Measurements from ENCODE around the gene DOCK3.

Gene DOCK3

DNA sequence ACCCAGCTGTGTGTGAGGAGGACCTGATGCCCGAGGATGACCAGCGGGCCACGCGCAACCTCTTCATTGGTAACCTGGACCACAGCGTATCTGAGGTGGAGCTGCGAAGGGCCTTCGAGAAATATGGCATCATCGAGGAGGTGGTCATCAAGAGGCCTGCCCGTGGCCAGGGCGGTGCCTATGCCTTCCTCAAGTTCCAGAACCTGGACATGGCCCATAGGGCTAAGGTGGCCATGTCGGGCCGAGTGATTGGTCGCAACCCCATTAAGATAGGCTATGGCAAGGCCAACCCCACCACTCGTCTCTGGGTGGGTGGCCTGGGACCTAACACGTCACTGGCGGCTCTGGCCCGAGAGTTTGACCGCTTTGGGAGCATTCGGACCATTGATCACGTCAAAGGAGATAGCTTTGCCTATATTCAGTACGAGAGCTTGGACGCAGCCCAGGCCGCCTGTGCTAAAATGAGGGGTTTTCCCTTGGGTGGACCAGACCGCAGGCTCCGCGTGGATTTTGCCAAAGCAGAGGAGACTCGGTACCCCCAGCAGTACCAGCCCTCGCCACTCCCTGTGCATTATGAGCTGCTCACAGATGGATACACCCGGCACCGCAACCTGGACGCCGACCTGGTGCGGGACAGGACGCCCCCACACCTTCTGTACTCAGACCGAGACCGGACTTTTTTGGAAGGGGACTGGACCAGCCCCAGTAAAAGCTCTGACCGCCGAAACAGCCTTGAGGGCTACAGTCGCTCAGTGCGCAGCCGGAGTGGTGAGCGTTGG is 717.8 kb downstream of the DOCK3 start:
- no peak for FAIRE-seq

DNA sequence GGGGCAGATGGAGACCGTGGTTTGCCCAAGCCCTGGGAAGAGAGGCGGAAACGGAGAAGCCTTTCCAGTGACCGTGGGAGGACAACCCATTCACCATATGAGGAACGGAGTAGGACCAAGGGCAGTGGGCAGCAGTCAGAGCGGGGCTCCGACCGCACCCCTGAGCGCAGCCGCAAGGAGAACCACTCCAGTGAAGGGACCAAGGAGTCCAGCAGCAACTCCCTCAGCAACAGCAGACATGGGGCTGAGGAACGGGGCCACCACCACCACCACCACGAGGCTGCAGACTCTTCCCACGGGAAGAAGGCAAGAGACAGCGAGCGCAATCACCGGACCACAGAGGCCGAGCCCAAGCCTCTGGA is 718.4 kb downstream of the DOCK3 start:
- no peak for FAIRE-seq

DNA sequence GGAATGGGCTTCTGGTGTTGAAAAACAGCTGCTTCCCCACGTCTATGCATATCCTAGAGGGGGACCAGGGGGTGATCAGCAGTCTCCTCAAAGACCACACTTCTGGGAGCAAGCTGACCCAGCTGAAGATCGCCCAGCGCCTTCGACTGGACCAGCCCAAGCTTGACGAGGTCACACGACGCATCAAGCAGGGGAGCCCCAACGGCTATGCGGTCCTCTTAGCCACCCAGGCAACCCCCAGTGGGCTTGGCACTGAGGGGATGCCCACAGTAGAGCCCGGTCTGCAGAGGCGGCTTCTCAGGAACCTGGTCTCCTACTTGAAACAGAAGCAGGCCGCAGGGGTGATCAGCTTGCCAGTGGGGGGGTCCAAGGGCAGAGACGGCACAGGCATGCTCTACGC is 718.8 kb downstream of the DOCK3 start:
- FAIRE-seq = no peak

DNA sequence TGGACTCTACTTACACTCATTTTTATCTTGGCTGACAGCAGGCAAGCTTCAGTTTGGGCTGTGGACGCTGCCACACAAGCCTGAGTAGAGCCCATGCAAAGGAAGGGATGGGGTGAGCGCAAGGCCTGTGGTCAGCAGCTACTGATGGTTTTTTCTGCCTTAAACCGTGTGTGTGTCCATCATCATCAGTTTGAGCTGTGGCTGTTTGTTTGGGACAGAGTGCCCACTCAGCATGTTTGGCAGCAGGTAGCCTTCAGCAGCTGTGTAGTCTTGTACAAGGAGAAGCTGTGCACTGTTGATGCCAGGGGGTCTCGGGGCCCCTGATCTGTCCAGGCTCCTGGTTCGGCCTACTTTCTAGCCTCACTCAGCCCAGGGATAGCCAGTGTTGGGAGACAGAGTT is 719.8 kb downstream of the DOCK3 start:
- FAIRE-seq = no peak

DNA sequence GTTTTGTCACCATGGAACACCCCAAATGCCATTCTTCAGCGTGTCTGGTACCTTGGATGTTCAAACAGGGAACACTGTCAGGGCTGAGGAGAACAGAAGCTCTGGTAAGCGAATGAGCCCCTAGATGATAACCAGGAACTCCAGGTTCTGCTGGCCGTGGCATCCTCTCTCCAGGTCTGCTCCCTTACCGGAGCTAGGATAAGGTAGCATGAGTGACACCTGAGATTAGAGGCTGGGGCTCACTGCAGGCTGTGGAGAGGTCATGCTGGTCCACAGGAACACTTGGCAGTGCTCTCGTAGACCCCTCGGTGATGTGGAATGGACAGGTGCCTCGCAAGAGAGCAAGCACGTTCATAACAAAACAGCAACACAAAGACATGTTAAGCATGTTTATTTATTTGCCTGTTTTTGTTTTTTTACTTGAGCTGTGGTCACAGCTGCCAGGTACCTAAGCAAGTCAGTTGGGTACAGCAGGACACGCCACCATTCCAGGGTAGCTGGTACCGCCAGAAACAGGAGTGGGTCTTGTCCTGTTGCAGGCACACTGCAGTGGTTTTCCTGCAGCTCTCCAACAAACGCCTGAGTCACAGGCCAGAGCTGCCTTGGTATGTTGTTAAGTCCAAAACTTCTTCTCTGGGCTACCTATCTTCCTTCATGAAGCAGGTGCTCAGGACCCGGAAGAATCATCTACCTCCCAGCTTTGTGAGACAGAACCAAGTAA is 720.9 kb downstream of the DOCK3 start:
- no peak for FAIRE-seq

DNA sequence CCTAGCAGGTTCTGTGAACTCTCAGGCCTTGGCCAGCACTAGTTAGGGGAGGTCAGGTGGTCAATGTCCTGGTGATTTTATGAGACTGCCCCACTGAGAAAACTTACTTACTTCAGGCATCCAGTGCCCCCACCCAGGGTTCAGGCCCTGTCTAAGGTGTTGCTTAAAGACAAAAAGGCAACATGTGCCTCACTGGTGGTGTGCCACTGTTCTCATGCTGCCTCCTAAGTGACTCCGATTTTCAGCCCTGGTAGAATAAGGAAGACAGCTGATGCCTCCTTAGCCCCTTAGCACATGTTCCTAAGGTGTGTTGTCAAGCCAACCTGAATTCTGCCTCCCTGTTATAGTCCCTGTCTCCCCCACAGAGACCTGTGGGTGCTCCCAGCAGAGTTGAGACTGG is 721.7 kb downstream of the DOCK3 start:
- FAIRE-seq = no peak

DNA sequence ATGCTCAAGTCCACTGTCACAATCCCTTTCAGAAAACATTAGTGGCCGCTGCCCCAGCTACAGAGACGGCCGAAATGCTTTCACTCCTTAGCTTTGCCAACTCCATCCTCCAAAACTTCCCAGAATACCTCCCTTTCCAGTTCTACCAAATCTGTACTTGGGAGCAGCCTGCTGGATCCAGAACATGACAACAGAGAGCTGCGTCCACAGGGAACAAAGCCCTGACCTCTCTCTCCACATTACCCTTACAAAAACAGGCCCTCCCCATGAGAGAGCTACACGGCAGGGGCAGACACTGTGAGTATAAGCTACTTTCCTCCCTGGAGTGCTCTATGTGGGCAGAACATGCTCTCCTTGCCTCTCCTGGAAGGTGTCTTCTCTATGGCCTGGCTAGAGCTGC is 722.7 kb downstream of the DOCK3 start:
- FAIRE-seq = no peak

DNA sequence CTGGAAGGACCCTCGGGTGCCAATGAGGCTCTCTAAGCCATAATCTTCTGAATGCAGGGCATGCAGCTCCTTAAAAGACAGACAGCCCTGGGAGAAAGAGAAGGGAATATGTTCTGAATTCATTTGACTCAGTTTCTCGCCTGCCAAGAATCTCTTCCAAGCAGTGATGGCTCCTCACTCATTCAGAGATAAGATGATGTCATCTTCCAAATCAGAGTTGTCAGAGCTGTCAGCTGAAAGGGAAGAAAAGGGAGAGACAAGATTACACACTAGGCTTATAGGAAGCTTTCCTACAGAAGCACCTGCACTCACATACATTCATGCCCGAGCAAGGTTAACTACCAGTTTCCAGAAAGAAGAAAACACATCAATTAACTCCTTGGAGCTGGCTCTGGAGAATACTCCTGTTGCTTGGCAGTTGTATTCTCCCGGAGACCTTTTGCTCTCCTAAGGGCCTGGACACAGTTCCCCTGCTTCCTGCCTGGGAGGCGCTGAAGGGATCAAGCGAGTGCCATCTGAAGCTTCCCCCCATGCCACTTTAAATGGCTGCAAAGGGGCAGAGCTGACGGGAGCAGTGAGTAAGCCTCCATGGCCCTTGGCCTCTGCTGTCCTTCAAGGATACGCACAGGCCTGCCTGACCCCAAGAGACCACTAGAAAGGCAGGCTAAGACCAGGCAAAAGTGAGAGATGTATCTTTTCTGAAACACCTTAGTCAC is 724.0 kb downstream of the DOCK3 start:
- no peak for FAIRE-seq

DNA sequence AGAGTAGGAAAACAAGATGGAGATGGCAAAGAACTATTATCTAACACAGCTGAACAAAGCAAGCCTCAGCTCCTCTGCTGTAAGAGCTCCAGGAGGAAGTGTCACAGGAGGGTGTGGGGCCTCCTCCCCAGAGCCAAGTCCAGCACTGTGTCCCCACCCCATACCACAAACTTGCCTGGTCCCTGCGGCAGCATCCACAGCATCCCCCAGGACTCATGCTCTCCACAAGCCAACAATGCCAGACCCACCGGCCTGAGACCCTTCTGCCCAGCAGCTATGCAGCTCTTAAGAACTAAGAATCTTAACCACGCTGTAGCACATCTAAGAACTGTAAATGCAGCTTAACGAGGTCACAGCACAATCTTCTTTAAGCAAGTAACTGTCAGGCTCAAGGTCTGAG is 725.4 kb downstream of the DOCK3 start:
- no peak for FAIRE-seq

DNA sequence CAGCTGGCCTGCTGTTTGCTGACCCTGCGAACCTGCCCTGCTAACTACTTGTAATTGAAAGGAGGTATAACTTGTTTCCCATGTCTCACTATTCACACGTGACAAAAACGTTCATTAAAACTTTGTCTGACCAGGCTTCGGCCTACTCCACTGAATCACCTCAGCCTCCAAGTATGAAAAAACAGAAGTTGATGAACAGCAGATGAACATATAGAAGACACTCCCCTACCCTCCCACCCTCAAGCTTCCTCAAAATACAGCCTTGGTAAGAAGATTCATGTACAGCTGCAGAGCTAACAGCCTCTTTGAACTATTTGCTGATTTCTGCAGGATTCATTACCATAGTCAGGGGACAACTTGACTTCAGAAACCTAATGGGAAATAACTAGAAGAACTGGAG is 727.0 kb downstream of the DOCK3 start:
- FAIRE-seq = no peak

DNA sequence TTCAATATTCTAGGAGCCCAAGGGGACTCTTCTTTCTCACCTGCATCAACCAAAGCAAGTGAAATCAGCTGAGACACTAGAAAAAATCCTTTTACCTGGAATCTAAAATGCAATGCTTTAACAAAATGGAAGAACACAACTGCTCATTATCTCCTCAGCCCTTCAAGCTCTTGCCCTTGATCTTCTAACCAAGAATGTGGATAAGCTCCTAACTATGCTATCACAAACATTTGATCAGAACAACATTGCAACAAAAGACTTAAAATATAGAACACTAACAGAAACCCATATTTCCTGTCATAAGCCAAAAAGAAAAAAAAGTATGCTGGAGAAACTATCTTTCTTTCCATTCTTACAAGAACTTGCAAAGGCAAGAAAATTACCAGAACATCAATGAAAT is 728.9 kb downstream of the DOCK3 start:
- FAIRE-seq = no peak

DNA sequence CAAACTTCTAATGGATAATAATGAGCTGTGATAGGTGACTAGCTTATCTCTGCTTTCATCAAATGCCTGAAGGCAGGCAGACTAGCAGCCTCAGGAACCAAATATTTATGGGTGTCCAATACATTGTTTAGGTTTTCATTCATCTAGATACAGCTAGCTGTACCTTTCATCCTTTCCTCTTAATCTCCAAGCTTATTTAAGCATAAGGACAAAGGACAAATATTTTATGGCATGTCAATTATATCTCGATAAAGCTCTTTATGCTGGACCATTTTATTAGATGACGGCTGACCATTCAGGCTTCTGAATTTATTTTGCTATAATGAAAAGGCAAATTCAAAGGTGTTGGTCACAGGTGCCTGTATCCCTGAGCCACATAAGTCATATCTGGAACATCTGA is 733.3 kb downstream of the DOCK3 start:
- FAIRE-seq = no peak

DNA sequence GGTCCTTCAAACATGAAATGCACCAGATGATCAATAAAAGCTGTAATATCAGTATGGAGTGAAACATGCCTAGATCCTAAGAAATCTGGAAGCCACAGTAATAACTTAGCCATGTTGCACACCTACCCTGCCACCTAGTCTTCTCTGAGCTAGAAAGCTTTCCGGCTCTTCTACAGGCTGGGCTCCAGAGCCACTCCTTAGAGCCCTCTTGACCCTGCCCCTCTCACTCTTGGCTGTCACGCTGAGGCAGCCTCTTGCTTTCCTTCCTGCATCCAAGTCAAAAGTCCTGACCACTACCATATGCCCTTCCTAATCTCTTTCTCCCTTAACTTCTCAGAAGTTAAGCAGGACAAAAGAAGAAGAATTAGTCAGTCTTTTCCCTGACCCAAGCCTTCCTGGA is 734.1 kb downstream of the DOCK3 start:
- FAIRE-seq = no peak

DNA sequence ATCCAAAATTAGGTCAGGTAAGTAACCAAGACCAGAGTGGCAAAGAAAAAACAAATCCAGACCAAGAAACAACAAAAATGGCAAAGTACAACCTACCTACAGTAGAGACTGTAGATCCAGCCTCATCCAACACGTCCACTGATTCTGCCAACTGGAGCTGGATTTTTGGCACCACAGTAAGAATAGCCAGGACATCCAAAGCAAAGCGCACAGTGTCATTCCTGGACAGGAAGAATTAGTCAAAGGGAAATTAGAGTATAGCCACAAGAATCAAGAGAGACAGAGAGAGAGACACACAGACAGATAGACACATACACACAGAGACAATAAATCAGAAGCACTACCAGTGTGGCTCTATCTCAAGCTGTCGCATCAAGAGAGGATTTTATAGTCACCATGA is 747.5 kb downstream of the DOCK3 start:
- FAIRE-seq = no peak

DNA sequence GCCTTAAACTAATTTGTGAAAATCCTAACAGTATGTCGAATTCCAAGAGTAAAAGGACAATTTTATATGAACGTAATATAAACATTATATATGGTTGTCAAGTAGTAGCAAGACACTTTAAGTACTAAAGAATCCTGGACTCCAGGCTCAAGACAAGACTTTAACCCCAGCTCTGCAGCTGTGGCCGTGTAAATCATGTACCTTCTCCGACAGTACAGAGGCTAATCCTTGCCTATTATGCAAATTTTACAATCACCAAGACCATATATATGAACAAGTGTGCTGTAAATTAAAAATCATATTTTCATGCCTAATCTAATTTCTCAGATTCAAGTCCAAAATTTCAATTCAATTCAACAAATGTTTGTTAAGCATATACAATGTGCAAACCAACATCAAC is 752.2 kb downstream of the DOCK3 start:
- no peak for FAIRE-seq

DNA sequence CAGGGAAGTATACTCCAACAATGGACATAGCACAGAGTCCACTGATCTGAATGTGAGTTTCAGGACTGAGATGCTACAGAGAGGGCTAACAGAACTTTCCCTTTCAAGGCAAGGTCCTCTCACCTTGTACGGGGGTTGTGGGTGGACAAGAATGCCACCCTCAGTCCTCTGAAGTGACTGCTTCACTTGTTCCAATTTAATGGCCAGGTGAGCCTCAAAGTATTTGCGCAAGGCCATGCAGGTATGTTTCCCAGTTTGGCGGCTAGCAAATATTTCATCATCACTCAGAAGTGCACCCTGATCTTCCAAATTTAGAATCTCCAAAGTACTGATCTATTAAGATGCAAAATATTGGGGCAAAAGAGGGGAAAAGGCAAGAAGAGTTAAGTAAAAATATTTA is 754.4 kb downstream of the DOCK3 start:
- no peak for FAIRE-seq
